ENCODE data around the gene MAPK8IP2. TPM values are rescaled to one million over a fixed set of nuclear protein-coding genes. Genes with fewer than 3 reads are reported as not detected.
"Not testable (repeated sequence)": the region's sequence is repeated elsewhere in the genome, so short reads cannot be mapped to it uniquely, and the experiment has no call there.

Gene MAPK8IP2
- total and polyA plus RNA-seq, 8 donors: 0.66 to 2.3 (median 1.0) TPM

GRCh38 chr22:50612528-50613221 is 12.1 kb downstream of the MAPK8IP2 start:
- Histone ChIP-seq H3K27ac (no peak overlapping the region), H3K4me1 (peaks cover 3 to 11% of the 10 kb centered on the region in 2 donors), H3K27me3 (peaks cover 0 to 47% of the 10 kb centered on the region in 2 donors), H3K9me3 (no peaks in the 10 kb centered on the region), H3K36me3 (no peaks in the 10 kb centered on the region), H3K4me3 (no peak overlapping the region)
- no peak for TF ChIP-seq CTCF (IDR thresholded peaks at IDR 0.05)
- DNase-seq: peak in 1 of 4 donors; percentile 81
- peak; percentile 75 for ATAC-seq
- intact Hi-C loops (cut with DNase I): no loop called here

- ATAC-seq: peak; percentile 97
- Histone ChIP-seq H3K4me1 (peaks cover 3 to 11% of the 10 kb centered on the region in 2 donors), H3K27me3 (peaks cover 0 to 44% of the 10 kb centered on the region in 2 donors), H3K4me3 (no peak overlapping the region), H3K9me3 (no peaks in the 10 kb centered on the region), H3K27ac (peak overlapping the region in 1 of 2 donors; percentile 39), H3K36me3 (no peaks in the 10 kb centered on the region)
- DNase-seq: peak in 2 of 4 donors; percentile 83 to 90
- no peak for TF ChIP-seq CTCF (IDR thresholded peaks at IDR 0.05)
- intact Hi-C loops (cut with DNase I): no loop called here
Measured at GRCh38 chr22:50613291-50613981, 12.8 kb downstream of the MAPK8IP2 start.

GRCh38 chr22:50614296-50614695 is 13.7 kb downstream of the MAPK8IP2 start:
- ATAC-seq; H3K9me3 ChIP-seq; H3K36me3 ChIP-seq; intact Hi-C loops (cut with DNase I); H3K4me3 ChIP-seq; DNase-seq; H3K27ac ChIP-seq: not testable (repeated sequence)
- Histone ChIP-seq H3K4me1 (peaks cover 3 to 11% of the 10 kb centered on the region in 2 donors), H3K27me3 (peaks cover 0 to 37% of the 10 kb centered on the region in 2 donors)

- DNase-seq: peak in 3 of 4 donors; percentile 41 to 82 (median 75)
- peak overlapping the region in 1 of 2 donors; percentile 19 for H3K4me3 ChIP-seq
- TF ChIP-seq CTCF (IDR thresholded peaks at IDR 0.05): peak in 1 of 2 donors; percentile 89
- peak; percentile 7 for ATAC-seq
- H3K4me1 ChIP-seq: peaks cover 10 to 39% of the 10 kb centered on the region in 2 donors
- H3K27me3 ChIP-seq: no peaks in the 10 kb centered on the region
- intact Hi-C loops (cut with DNase I): no loop called here
- peak overlapping the region in 1 of 2 donors; percentile 43 for H3K27ac ChIP-seq
- no peaks in the 10 kb centered on the region for H3K9me3 ChIP-seq
- H3K36me3 ChIP-seq: peaks cover 0 to 15% of the 10 kb centered on the region in 2 donors
Measured at GRCh38 chr22:50620593-50621355, 20.2 kb downstream of the MAPK8IP2 start.

- Histone ChIP-seq H3K4me3 (no peak overlapping the region), H3K4me1 (peaks cover 10 to 45% of the 10 kb centered on the region in 2 donors), H3K27me3 (no peaks in the 10 kb centered on the region), H3K9me3 (no peaks in the 10 kb centered on the region), H3K36me3 (peaks cover 0 to 18% of the 10 kb centered on the region in 2 donors), H3K27ac (peak overlapping the region in 1 of 2 donors; percentile 43)
- intact Hi-C loops (cut with DNase I): no loop called here
- ATAC-seq (peak; percentile 36), DNase-seq (peak in 1 of 4 donors; percentile 13)
- no peak for TF ChIP-seq CTCF (IDR thresholded peaks at IDR 0.05)
Measured at GRCh38 chr22:50621356-50621880, 20.8 kb downstream of the MAPK8IP2 start.
